Measurements from ENCODE around the gene C1orf87.

C1orf87 gene

GRCh38 chr1:60037669-60038068, 35.9 kb downstream of the C1orf87 start:
- H3K27ac ChIP-seq (ENCODE audit: low read depth, low read length): no peak overlapping the region
- no peak overlapping the region for H2AFZ ChIP-seq (ENCODE audit: low read depth, low read length, severe bottlenecking)
- no peaks in the 10 kb centered on the region for H4K20me1 ChIP-seq (ENCODE audit: low read depth, low read length)
- H3K4me3 ChIP-seq (ENCODE audit: insufficient read depth, low read length, poor library complexity, severe bottlenecking): no peak overlapping the region
- H3K36me3 ChIP-seq (ENCODE audit: low read length): no peaks in the 10 kb centered on the region
- H3K4me2 ChIP-seq (ENCODE audit: low read depth, low read length, poor library complexity, severe bottlenecking): no peak overlapping the region
- no peak for TF ChIP-seq CTCF (IDR thresholded peaks at IDR 0.05; ENCODE audit: insufficient read depth, low read length, poor library complexity, severe bottlenecking)
- TF ChIP-seq EZH2phosphoT487 (conservative IDR thresholded peaks at IDR 0.05; ENCODE audit: low read length): no peak
- H3K79me2 ChIP-seq (ENCODE audit: insufficient read depth, low read length): no peaks in the 10 kb centered on the region
- H3K9me3 ChIP-seq (ENCODE audit: insufficient read depth, low read length): no peaks in the 10 kb centered on the region
- no peaks in the 10 kb centered on the region for H3K27me3 ChIP-seq (ENCODE audit: low read length)
- no peaks in the 10 kb centered on the region for H3F3A ChIP-seq (ENCODE audit: insufficient read depth)
- H3K9ac ChIP-seq (ENCODE audit: low read length): no peak overlapping the region
- H3K9me2 ChIP-seq (replicated peaks; ENCODE audit: insufficient read depth, low read length): no peaks in the 10 kb centered on the region

GRCh38 chr1:60036856-60037460, 36.6 kb downstream of the C1orf87 start:
- H3K79me2 ChIP-seq (ENCODE audit: insufficient read depth, low read length): no peaks in the 10 kb centered on the region
- no peak overlapping the region for H3K9ac ChIP-seq (ENCODE audit: low read length)
- no peaks in the 10 kb centered on the region for H3K36me3 ChIP-seq (ENCODE audit: low read length)
- no peaks in the 10 kb centered on the region for H3K27me3 ChIP-seq (ENCODE audit: low read length)
- H3K4me2 ChIP-seq (ENCODE audit: low read depth, low read length, poor library complexity, severe bottlenecking): no peak overlapping the region
- H3K4me3 ChIP-seq (ENCODE audit: insufficient read depth, low read length, poor library complexity, severe bottlenecking): no peak overlapping the region
- no peaks in the 10 kb centered on the region for H3K9me2 ChIP-seq (replicated peaks; ENCODE audit: insufficient read depth, low read length)
- H3K27ac ChIP-seq (ENCODE audit: low read depth, low read length): no peak overlapping the region
- no peaks in the 10 kb centered on the region for H4K20me1 ChIP-seq (ENCODE audit: low read depth, low read length)
- H3K9me3 ChIP-seq (ENCODE audit: insufficient read depth, low read length): no peaks in the 10 kb centered on the region
- TF ChIP-seq CTCF (IDR thresholded peaks at IDR 0.05; ENCODE audit: insufficient read depth, low read length, poor library complexity, severe bottlenecking) (no peak), EZH2phosphoT487 (conservative IDR thresholded peaks at IDR 0.05; ENCODE audit: low read length) (no peak)
- no peak overlapping the region for H2AFZ ChIP-seq (ENCODE audit: low read depth, low read length, severe bottlenecking)
- H3F3A ChIP-seq (ENCODE audit: insufficient read depth): no peaks in the 10 kb centered on the region

- H2AFZ ChIP-seq (ENCODE audit: low read depth, low read length, severe bottlenecking): no peak overlapping the region
- H3K4me2 ChIP-seq (ENCODE audit: low read depth, low read length, poor library complexity, severe bottlenecking): no peak overlapping the region
- H3K79me2 ChIP-seq (ENCODE audit: insufficient read depth, low read length): no peaks in the 10 kb centered on the region
- H3K9me3 ChIP-seq (ENCODE audit: insufficient read depth, low read length): no peaks in the 10 kb centered on the region
- H3K9me2 ChIP-seq (replicated peaks; ENCODE audit: insufficient read depth, low read length): no peaks in the 10 kb centered on the region
- no peaks in the 10 kb centered on the region for H3F3A ChIP-seq (ENCODE audit: insufficient read depth)
- no peak overlapping the region for H3K9ac ChIP-seq (ENCODE audit: low read length)
- no peaks in the 10 kb centered on the region for H3K36me3 ChIP-seq (ENCODE audit: low read length)
- H3K4me3 ChIP-seq (ENCODE audit: insufficient read depth, low read length, poor library complexity, severe bottlenecking): no peak overlapping the region
- H3K27ac ChIP-seq (ENCODE audit: low read depth, low read length): no peak overlapping the region
- TF ChIP-seq EZH2phosphoT487 (conservative IDR thresholded peaks at IDR 0.05; ENCODE audit: low read length): no peak
- no peak for TF ChIP-seq CTCF (IDR thresholded peaks at IDR 0.05; ENCODE audit: insufficient read depth, low read length, poor library complexity, severe bottlenecking)
- no peaks in the 10 kb centered on the region for H4K20me1 ChIP-seq (ENCODE audit: low read depth, low read length)
- no peaks in the 10 kb centered on the region for H3K27me3 ChIP-seq (ENCODE audit: low read length)
Measured at GRCh38 chr1:60035921-60036320, 37.6 kb downstream of the C1orf87 start.

All from SU-DHL-6 (cell line).